Measurements from ENCODE around the gene C12orf56. TPM values are rescaled to one million over a fixed set of nuclear protein-coding genes. Genes with fewer than 3 reads are reported as not detected.

C12orf56 gene
- total and polyA plus RNA-seq, 4 donors: 0.03 to 0.51 (median 0.12) TPM; not detected in 1

DNA sequence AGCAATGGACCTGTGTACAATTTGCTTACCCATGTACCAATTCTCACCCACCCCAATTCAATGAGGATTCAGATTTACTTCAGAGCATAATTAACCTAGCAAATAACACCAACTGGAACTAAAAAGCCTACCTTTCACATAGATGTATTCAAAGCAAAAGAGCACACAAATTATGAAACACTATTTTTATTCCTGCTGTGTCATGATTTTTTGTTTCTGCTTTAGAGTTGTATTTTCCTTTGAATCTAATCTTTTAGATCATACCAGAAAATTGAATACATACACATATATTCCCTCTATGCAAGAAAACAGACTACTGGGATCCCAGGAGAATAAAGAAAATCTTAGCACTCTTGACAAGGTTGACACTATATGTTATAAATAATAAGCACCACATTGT, 174.3 kb downstream of the C12orf56 start:
- no peak for ATAC-seq (ENCODE audit: insufficient read depth, low FRiP score)
- DNase-seq: no peak
- no peak overlapping the region for H3K4me3 ChIP-seq
- TF ChIP-seq, protein P1, sequence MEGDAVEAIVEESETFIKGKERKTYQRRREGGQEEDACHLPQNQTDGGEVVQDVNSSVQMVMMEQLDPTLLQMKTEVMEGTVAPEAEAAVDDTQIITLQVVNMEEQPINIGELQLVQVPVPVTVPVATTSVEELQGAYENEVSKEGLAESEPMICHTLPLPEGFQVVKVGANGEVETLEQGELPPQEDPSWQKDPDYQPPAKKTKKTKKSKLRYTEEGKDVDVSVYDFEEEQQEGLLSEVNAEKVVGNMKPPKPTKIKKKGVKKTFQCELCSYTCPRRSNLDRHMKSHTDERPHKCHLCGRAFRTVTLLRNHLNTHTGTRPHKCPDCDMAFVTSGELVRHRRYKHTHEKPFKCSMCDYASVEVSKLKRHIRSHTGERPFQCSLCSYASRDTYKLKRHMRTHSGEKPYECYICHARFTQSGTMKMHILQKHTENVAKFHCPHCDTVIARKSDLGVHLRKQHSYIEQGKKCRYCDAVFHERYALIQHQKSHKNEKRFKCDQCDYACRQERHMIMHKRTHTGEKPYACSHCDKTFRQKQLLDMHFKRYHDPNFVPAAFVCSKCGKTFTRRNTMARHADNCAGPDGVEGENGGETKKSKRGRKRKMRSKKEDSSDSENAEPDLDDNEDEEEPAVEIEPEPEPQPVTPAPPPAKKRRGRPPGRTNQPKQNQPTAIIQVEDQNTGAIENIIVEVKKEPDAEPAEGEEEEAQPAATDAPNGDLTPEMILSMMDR (IDR thresholded peaks at IDR 0.05; ENCODE audit: control extremely low read depth, extremely low read depth): no peak
- H3K27ac ChIP-seq (ENCODE audit: low read depth in 1 of 2, low read length in 1 of 2): no peak overlapping the region
- no peak overlapping the region for H3K9ac ChIP-seq (ENCODE audit: insufficient read depth in 1 of 2, low read length in 2 of 2)
- H3K9me3 ChIP-seq (ENCODE audit: control insufficient read depth in 4 of 4, insufficient read depth in 3 of 4, low read length in 3 of 4): no peaks in the 10 kb centered on the region
- H3K36me3 ChIP-seq (ENCODE audit: control insufficient read depth in 4 of 4, insufficient read depth in 4 of 4, low read length in 4 of 4): peaks cover 0 to 9% (median 2%) of the 10 kb centered on the region in 4 donors
- H3K27me3 ChIP-seq (ENCODE audit: control insufficient read depth in 3 of 3, insufficient read depth in 3 of 3, low read length in 2 of 3): no peaks in the 10 kb centered on the region
- peaks cover 0 to 4% (median under 1%) of the 10 kb centered on the region in 5 donors for H3K4me1 ChIP-seq (ENCODE audit: control insufficient read depth in 5 of 5, insufficient read depth in 5 of 5, low read length in 5 of 5)

Small RNAs within 50 kb of the gene (small RNA-seq; reads per million reads assigned to genes)
- gene RF01210 (ENCODE audit: low replicate concordance) (not detected), gene RNU5A-7P (ENCODE audit: low replicate concordance) (not detected)

Other genes starting within 250 kb of the C12orf56 start
- 1 to 10 TPM; 7.1 to 8.2 TPM for gene KICS2, start 168.5 kb downstream of the C12orf56 start, total RNA-seq
- 1 to 10 TPM; 3.4 to 4.6 TPM for gene KICS2, start 168.5 kb downstream of the C12orf56 start, polyA plus RNA-seq
- gene XPOT, start 13.6 kb upstream of the C12orf56 start, total RNA-seq: 10 to 100 TPM; 46.1 to 65.7 TPM
- 10 to 100 TPM; 21.1 to 27.1 TPM for gene XPOT, start 13.6 kb upstream of the C12orf56 start, polyA plus RNA-seq
- gene TBK1, start 61.4 kb upstream of the C12orf56 start, total RNA-seq: 10 to 100 TPM; 16.8 to 50.1 TPM
- 10 to 100 TPM; 14.5 to 20.7 TPM for gene TBK1, start 61.4 kb upstream of the C12orf56 start, polyA plus RNA-seq
- gene RASSF3, start 219.7 kb upstream of the C12orf56 start, total RNA-seq: 10 to 100 TPM; 31.5 to 60.9 TPM
- gene RASSF3, start 219.7 kb upstream of the C12orf56 start, polyA plus RNA-seq: 10 to 100 TPM; 26.7 to 35.4 TPM

Measured in lung (tissue), 13 donors.